OCI-LY1 (cell line): ENCODE data around the gene PADI4.

Source experiments
- H2AFZ ChIP-seq: fragments of 200-600 bp; sonication (generic), shearing (Covaris generic); 2 replicates; pipeline ENCODE4 v1.6.0; 2014; ENCODE audit warnings: antibody characterized with exemption, mild to moderate bottlenecking, low read length
- H3F3A ChIP-seq: fragments of 200-600 bp; sonication (generic), shearing (Covaris generic); 2 replicates; pipeline ENCODE4 v1.6.0; 2014; ENCODE audit warnings: mild to moderate bottlenecking, antibody characterized with exemption, low read length, moderate library complexity; ENCODE audit not compliant: insufficient read depth
- H3K27ac ChIP-seq: fragments of 200-600 bp; sonication (generic); 2 replicates; pipeline ENCODE4 v1.5.1; 2014; ENCODE audit warnings: low read length, mixed run types, mild to moderate bottlenecking, low read depth; ENCODE audit not compliant: poor library complexity, severe bottlenecking
- H3K27me3 ChIP-seq: fragments of 200-600 bp; sonication (generic); 2 replicates; pipeline ENCODE4 v1.6.0; 2014; ENCODE audit warnings: antibody characterized with exemption, mild to moderate bottlenecking, low read length, moderate library complexity; ENCODE audit not compliant: insufficient read depth
- H3K36me3 ChIP-seq: fragments of 200-600 bp; sonication (generic); 2 replicates; pipeline ENCODE4 v1.6.1; 2014; ENCODE audit warnings: mild to moderate bottlenecking, antibody characterized with exemption, low read length, moderate library complexity, mixed read lengths; ENCODE audit not compliant: insufficient read depth
- H3K4me1 ChIP-seq: fragments of 200-600 bp; sonication (generic); 2 replicates; pipeline ENCODE4 v1.5.1; 2014; ENCODE audit warnings: mild to moderate bottlenecking, low read length, moderate library complexity; ENCODE audit not compliant: insufficient read depth, severe bottlenecking
- H3K4me2 ChIP-seq: fragments of 200-600 bp; sonication (generic), shearing (Covaris generic); 2 replicates; pipeline ENCODE4 v1.6.1; 2014; ENCODE audit warnings: low read length
- H3K4me3 ChIP-seq: fragments of 200-600 bp; sonication (generic); 2 replicates; pipeline ENCODE4 v1.5.1; 2014; ENCODE audit warnings: low read length, low read depth, mild to moderate bottlenecking, mixed read lengths; ENCODE audit not compliant: poor library complexity, severe bottlenecking
- H3K79me2 ChIP-seq: fragments of 200-600 bp; shearing (Covaris generic); 2 replicates; pipeline ENCODE4 v1.6.1; 2016; ENCODE audit warnings: mixed run types, low read length, mixed read lengths; ENCODE audit not compliant: insufficient read depth
- H3K9ac ChIP-seq: fragments of 200-600 bp; sonication (generic), shearing (Covaris generic); 2 replicates; pipeline ENCODE4 v1.6.1; 2014; ENCODE audit warnings: mild to moderate bottlenecking, low read length, mixed read lengths
- H3K9me2 ChIP-seq: fragments of 200-600 bp; sonication (generic), shearing (Covaris generic); 2 replicates; pipeline ENCODE4 v1.6.1; 2014; ENCODE audit warnings: low read depth, mild to moderate bottlenecking, low read length, mixed read lengths
- H3K9me3 ChIP-seq: fragments of 200-600 bp; shearing (Covaris generic); 2 replicates; pipeline ENCODE4 v1.6.1; 2014; ENCODE audit warnings: low read length, mixed read lengths
- H4K20me1 ChIP-seq: fragments of 200-600 bp; sonication (generic), shearing (Covaris generic); 2 replicates; pipeline ENCODE4 v1.6.0; 2016; ENCODE audit warnings: mild to moderate bottlenecking, low read length; ENCODE audit not compliant: insufficient read depth
- EZH2 ChIP-seq: fragments of 200-600 bp; sonication (generic), shearing (Covaris generic); IDR thresholded peaks from 2 replicates; pipeline ENCODE4 v1.8.0; 2017; ENCODE audit warnings: borderline replicate concordance, mixed run types, mild to moderate bottlenecking, antibody characterized with exemption, low read length, moderate library complexity, mixed read lengths
- TF ChIP-seq, protein P1 (sequence below): fragments of 200-600 bp; sonication (generic), shearing (Covaris generic); IDR thresholded peaks from 2 replicates; pipeline ENCODE4 v1.5.1; 2017; ENCODE audit warnings: mild to moderate bottlenecking, antibody characterized with exemption, low read length, moderate library complexity, mixed read lengths

Gene PADI4

DNA sequence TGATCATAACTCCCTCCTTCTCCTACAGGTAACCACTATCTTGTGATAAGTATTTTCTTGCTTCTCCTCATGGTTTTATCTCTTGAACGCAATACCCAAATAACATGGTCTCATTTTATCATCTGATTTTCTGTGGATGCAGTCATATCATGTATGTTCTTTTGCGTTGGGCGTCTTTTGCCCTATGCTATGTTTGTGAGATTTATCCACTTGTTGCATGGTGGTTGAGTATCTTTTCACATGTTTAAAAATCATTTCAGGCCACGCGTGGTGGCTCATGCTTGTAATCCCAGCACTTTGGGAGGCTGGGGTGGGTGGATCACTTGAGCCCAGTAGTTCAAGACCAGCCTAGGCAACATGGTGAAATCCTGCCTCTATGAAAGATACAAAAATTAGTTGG is 43.5 kb upstream of the PADI4 start:
- Histone ChIP-seq H3K9me3 (no peaks in the 10 kb centered on the region), H4K20me1 (no peaks in the 10 kb centered on the region), H3K9me2 (no peaks in the 10 kb centered on the region), H3K9ac (no peak overlapping the region), H3K4me1 (no peaks in the 10 kb centered on the region), H3F3A (no peaks in the 10 kb centered on the region), H3K36me3 (no peaks in the 10 kb centered on the region), H3K27ac (no peak overlapping the region), H3K4me2 (no peak overlapping the region), H3K27me3 (no peaks in the 10 kb centered on the region; the same call in 1 of the 2 replicates), H3K4me3 (no peak overlapping the region), H2AFZ (no peak overlapping the region), H3K79me2 (no peaks in the 10 kb centered on the region)
- TF ChIP-seq, protein P1, sequence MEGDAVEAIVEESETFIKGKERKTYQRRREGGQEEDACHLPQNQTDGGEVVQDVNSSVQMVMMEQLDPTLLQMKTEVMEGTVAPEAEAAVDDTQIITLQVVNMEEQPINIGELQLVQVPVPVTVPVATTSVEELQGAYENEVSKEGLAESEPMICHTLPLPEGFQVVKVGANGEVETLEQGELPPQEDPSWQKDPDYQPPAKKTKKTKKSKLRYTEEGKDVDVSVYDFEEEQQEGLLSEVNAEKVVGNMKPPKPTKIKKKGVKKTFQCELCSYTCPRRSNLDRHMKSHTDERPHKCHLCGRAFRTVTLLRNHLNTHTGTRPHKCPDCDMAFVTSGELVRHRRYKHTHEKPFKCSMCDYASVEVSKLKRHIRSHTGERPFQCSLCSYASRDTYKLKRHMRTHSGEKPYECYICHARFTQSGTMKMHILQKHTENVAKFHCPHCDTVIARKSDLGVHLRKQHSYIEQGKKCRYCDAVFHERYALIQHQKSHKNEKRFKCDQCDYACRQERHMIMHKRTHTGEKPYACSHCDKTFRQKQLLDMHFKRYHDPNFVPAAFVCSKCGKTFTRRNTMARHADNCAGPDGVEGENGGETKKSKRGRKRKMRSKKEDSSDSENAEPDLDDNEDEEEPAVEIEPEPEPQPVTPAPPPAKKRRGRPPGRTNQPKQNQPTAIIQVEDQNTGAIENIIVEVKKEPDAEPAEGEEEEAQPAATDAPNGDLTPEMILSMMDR: no peak
- TF ChIP-seq EZH2: no peak

DNA sequence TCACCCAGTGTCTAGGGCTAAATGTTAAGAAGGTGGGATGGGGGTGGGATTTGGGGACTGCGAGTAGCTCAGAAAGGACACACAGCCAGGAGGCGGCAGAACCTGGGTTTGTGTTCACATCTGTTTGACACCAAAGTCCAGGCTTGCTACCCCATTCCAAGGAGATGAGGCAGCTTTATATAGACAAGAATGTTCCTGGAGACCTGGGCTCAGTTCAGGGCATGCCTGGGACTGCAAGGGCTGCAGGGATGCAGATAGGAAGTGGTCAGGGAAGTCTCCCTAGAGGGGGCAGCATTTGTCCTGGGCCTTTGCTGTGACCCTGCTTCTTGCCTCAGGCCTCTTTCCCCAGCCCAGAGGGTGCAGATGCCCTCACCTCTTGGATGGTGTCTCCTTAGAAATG is 42.8 kb upstream of the PADI4 start:
- Histone ChIP-seq H2AFZ (no peak overlapping the region), H3K9me2 (no peaks in the 10 kb centered on the region), H3K27ac (no peak overlapping the region), H4K20me1 (no peaks in the 10 kb centered on the region), H3K4me1 (no peaks in the 10 kb centered on the region), H3K9ac (no peak overlapping the region), H3K27me3 (no peaks in the 10 kb centered on the region; the same call in 1 of the 2 replicates), H3K4me2 (no peak overlapping the region), H3F3A (no peaks in the 10 kb centered on the region), H3K79me2 (no peaks in the 10 kb centered on the region), H3K9me3 (no peaks in the 10 kb centered on the region), H3K4me3 (no peak overlapping the region), H3K36me3 (no peaks in the 10 kb centered on the region)
- TF ChIP-seq EZH2: no peak
- TF ChIP-seq, protein P1: no peak

DNA sequence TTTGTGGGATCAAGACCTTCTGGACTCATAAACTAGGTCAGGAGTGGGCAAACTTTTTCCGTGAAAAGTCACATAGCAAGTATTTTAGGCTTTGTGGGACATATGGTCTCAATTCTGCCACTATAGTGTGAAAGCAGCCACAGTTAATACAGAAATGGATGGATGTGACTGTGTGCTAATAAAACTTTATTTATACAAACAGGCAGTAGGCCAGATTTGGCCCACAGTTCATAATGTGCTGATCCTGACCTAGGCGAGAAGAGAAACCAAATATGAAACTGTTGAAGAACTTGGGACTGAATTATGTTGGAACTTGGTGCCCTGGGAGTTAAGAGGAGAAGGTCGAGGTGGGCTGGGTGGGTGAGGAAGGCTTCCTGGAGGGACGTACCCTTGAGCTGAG is 42.0 kb upstream of the PADI4 start:
- no peak overlapping the region for H3K4me2 ChIP-seq
- TF ChIP-seq, protein P1: no peak
- TF ChIP-seq EZH2: no peak
- H3K36me3 ChIP-seq: no peaks in the 10 kb centered on the region
- H2AFZ ChIP-seq: no peak overlapping the region
- H4K20me1 ChIP-seq: no peaks in the 10 kb centered on the region
- H3K79me2 ChIP-seq: no peaks in the 10 kb centered on the region
- no peak overlapping the region for H3K4me3 ChIP-seq
- H3K9ac ChIP-seq: no peak overlapping the region
- no peaks in the 10 kb centered on the region; the same call in 1 of the 2 replicates for H3K27me3 ChIP-seq
- H3K4me1 ChIP-seq: no peaks in the 10 kb centered on the region
- no peaks in the 10 kb centered on the region for H3F3A ChIP-seq
- no peak overlapping the region for H3K27ac ChIP-seq
- H3K9me3 ChIP-seq: no peaks in the 10 kb centered on the region
- no peaks in the 10 kb centered on the region for H3K9me2 ChIP-seq
